Measurements from ENCODE around the gene INCENP.

INCENP gene

DNA sequence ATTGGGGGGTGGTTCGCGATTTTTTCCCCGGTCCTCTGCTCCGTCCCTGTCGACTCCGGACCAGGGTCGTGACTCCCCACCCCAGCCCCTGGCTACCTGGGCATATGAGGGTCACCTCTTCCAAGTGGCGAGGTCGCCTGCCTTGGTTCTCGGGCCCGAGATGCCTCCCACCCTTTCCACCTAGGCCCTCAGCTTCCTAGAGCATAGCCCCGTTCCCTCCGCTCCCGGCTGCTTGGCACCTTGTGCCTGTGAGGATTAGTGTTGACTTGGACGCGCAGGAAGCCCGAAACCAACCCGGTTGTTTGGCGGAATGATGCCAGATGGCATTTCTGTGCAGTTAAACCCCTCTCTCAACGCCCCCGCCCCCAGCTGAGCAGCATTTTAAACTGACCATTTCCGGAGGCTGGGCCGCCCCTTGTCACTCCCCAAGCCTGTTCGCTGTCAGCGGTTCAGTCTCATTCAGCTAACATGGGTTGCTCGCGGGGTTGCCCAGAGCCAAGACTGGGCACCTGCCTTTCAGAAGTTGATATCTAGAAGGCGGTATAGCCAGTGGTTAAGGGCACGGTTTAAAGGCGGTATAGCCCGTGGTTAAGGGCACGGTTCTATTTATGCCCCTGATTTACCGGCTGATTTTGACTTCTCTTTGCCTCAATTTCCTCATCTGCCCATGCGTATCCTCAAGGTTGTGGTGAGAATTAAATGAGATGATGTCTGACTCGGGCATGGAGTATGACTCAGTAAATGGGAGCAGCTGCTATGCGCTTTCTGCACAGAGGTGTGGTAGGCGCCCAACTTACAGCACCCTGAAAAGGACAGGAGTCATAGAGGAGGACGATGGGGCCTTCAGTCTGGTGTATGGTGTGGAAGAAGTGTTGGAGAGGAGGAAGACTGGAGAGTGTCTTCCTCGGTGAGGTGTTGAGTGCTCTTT lies 639 bp downstream of the INCENP start:
- DNase-seq (ENCODE audit: low read depth, low spot score) = peak; percentile 49

DNA sequence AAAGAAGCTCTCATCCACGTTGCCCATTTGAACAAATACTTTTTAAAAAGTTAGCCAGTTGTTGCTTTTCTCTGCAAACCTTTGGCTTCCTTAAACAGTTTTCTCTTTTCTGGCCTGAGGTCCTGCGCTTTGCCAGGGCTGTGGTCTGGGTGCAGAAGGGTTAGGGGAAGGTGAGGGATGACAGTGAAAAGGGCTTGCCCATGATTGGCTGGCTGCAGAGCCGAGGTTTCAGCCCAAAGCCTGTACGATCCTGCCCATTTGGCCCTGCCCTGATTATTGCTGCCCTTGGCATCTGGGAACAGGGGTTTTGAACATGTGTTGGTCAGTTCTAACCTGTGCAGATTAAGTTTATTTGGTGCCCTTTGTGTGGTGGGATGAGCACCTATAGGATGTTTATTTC lies 1.5 kb downstream of the INCENP start:
- DNase-seq (ENCODE audit: low read depth, low spot score) = peak; percentile 8

DNA sequence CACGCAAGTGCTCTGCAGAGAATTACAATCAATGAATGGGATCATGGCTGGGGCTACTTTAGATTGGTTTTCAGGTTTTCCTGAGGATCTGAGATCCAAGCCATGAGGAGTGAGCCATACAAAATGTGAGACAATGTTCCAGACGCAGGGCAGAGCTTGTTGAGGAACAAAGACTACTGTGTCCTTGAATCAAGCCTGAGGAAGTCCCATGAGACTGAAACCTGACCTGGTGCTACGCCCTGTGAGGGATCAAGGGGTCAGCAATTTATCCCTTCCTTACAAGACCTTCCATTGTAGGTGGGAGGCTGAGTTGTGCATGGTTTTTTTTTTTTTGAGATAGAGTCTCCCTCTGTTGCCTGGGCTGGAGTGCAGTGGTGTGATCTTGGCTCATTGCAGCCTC lies 2.1 kb downstream of the INCENP start:
- peak; percentile 29 for DNase-seq (ENCODE audit: low read depth, low spot score)

DNA sequence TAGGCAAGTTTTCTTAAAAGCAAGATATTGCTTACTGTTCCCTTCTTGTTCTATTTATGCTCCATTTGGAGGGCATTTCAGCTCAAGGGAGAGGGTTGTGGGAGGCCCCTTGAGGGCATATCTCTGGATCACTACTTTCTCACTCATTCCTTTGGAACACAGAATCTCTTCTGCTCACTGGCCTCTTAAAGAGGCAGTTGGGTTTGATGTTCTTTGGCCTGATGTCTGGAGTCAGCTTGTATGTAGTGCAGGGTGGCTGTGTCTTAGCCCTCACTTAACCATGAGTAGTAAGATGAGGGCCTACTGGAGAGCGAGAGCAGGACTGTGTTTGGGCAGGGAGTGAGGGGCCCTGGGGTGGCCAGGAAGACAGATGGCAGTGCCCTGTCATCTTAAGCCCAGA lies 3.6 kb downstream of the INCENP start:
- DNase-seq (ENCODE audit: low read depth, low spot score) = no peak

DNA sequence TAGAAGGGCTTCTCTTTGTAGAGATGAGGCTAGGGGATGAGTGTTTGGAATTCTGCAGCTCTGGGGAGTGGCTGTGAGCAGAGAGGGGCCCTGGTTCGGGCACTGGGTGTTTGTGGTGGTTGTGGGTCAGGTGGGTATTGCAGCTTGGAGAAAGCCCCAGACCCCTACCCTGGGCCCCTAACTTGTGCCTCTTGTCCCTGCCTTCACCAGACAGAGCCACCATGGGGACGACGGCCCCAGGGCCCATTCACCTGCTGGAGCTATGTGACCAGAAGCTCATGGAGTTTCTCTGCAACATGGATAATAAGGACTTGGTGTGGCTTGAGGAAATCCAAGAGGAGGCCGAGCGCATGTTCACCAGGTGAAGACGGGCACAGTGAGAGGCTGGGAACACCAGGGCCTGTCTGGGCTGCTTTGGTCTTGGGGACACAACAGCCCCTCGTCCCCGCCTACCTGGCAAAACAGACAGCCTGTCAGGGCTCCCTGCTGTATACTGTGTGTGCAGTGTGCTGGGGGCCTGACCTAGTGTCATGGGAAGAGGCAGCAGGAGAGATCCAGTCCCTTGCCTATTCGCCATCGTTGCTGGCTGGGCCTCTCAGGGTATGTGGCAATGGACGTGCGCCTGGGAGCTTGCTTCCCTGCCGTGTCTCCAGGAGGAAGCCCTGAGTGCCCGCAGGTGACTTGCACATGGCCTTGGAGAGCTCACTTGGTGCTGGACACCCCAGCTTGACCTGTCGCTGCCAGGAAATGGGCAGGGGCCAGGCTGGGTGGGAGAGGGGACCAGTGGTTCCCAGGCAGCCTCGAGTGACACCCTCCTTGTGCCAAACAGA lies 4.3 kb downstream of the INCENP start:
- no peak for DNase-seq (ENCODE audit: low read depth, low spot score)

DNA sequence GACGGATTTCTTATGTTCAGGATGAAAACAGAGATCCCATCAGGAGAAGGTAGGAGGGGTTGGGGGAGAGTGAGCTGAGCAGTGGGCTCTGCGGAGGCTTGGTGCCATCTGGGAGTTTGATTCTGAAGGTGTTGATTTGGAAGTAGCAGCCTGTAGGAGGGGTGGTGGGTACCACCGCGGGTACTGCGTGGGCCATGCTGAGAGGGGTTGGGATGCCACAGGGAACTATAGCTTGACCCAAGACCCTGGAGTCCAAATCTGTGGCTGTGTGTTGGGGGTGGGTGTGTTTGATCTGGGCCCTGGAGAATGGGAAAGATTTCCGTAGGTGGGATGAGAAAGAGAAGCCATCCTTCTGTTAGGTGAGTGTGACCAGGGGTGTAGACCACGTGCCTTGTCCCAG lies 5.0 kb downstream of the INCENP start:
- no peak for DNase-seq (ENCODE audit: low read depth, low spot score)

DNA sequence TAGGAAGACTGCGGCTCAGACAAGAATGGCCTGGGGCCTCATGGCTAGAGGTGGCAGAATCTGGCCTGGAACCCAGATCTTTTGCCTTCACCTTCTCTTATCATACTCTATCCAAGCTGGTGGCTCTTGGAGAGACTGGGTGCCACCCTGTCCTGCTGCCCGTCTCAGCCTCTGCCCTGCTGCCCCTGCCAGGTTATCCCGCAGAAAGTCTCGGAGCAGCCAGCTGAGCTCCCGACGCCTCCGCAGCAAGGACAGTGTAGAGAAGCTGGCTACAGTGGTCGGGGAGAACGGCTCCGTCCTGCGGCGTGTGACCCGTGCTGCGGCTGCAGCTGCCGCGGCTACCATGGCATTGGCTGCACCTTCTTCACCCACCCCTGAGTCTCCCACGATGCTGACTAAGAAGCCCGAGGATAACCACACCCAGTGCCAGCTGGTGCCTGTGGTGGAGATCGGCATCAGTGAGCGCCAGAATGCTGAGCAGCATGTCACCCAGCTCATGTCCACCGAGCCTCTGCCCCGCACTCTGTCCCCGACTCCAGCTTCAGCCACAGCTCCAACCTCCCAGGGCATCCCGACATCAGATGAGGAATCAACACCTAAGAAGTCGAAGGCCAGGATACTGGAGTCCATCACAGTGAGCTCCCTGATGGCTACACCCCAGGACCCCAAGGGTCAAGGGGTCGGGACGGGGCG lies 5.9 kb downstream of the INCENP start:
- no peak for DNase-seq (ENCODE audit: low read depth, low spot score)

DNA sequence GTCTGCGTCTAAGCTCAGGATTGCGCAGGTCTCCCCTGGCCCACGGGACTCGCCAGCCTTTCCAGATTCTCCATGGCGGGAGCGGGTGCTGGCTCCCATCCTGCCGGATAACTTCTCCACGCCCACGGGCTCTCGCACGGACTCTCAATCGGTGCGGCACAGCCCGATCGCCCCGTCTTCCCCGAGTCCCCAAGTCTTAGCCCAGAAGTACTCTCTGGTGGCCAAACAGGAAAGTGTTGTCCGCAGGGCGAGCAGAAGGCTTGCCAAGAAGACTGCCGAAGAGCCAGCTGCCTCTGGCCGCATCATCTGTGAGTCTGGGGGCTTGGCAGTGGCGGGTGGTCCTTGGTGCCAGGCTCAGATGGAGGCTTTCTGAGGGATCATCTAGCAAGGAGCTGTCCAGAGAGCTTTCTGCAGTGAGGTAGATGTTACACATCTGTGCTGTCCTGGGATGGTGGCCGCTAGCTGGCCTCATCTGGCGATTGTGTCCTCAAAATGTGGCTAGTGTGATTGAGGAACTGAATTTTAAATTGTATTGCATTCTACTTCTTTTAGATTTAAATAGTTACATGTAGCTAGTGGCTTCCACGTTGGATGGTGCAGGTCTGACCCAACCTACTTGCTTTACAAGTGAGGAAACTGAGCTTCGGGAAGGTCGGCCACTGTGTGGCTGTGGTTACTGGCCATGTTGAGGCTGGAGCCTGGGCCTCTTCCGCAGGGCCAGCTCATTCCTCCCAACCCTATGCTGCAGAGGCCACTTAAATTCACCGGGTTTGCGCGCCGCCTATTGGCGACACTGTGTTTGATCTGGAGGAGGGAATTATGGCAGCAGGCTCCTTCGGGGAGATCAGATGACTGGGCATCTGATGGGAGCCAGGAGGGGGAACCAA lies 6.7 kb downstream of the INCENP start:
- no peak for DNase-seq (ENCODE audit: low read depth, low spot score)

DNA sequence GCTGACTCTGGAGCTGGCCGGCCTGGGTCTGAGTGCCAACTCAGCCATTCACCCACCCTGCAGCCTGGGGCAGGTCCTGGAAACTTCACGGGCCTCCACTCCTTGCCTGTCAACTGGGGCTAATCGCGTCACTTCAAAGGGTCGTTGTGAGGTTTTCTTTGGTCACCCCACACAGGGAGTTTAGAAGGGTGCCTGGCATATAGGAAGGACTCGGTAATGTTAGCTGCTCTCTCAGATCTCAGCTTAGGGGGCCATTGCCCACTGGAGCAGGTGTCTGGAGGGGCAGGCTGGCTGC lies 7.3 kb downstream of the INCENP start:
- DNase-seq (ENCODE audit: low read depth, low spot score) = no peak

DNA sequence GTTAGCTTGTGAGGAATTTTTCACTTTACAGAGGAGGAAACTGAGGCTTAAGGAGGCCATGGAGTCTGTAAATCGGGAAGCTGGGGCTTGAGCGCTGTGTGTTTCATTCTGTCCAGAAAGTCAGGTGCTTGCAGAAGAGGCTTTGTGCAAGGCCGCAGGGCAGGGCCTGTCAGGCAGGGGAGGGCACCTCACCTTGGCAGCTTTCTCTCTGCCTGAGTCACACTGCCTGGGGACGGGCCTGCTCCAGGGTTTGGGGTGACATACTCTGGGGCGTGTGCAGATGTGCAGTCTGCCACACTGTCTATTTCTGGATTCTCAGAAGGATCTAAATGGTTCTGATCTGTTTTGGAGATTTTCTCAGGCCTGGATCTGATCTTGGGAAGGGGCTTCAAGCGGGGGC lies 8.4 kb downstream of the INCENP start:
- DNase-seq (ENCODE audit: low read depth, low spot score) = no peak

DNA sequence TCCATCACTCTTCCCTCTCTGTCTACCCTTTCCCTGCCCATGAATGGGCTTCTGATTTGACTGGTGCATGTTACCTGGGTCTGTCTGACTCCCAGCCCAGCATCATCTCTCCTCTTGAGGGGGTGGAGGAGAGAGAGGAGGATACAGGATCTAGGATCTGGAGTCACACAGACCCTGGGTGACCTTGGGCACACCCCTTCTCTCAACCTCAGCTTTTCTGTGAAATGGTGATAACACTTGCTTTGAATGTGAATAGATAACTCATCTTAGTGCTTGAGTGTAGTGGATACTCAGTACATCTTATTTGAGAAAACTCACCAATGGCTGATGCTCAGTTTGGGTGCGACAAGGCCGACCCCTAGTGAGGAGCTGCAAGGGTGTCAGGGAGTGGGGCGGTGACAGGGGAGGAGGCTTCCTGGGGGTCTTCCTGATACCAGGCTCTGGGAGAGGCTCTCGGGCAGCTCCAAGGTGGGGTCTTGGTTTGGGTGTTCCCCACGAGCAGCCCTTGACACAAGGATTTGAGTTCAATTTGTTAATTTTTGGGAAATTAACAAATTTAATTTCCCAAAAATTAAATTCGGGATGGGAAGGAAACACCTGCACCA lies 9.0 kb downstream of the INCENP start:
- DNase-seq (ENCODE audit: low read depth, low spot score) = no peak

DNA sequence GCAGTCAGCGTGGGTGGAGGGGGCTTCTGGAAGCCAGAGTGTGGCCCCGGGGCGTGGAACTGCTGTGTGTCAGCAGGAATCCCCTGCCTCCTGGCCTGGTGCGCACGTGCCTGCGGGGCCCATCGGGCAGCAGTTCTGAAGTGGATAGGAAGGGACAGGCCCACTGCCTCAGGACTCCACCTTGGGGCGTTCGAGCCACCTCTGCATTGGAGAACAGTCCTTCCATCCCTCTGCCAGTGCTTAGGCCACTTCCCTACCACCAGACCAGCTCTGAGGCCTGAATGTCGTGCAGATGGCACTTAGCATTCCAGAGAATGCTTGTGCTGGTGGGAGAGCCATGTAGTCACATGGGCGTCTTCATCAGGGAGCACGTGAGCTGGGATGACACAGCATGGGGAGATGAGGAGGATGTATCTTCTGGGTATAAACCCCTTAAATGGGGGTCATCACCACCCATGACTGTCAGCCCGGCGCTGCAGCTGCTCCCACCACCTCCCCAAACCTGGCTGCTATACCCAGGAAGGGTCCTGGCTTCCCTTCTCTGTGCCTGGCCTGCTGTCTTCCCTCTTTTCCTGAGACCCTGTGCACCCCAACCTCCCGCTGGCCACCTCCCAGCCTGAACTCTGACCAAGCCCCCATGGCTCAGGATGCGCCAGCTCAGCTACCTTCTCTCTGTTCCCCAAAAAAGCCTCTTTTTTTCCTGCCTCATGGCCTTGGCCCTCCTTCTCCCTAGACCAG lies 9.7 kb downstream of the INCENP start:
- peak; percentile 52 for DNase-seq (ENCODE audit: low read depth, low spot score)

DNA sequence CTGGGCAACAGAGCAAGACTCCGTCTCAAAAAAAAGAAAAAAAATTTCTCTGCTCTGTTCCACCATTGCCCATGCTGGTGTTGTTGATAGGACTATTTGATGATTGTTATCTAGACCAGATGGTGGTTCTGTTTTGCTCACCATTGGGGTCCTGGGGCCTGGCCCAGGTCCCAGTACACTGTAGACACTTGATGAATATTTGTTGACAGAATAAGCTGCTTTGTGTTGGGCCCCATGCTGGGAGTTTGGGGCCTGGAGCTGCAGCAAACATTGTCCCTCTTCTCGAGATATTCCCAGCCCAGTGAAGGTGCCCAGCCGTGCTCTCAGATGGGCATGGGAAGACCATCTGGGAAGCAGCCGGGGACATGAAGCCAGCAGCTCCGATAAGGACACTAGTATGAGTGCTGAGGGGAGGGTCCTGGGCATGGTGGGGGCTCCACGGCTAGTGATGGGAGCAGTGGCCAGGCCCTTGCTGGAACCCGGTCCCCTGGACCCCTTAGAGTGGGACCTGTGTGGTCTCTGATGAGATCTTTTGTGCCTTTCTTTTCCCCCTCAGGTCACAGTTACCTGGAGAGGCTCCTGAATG lies 13.6 kb downstream of the INCENP start:
- DNase-seq (ENCODE audit: low read depth, low spot score) = no peak

DNA sequence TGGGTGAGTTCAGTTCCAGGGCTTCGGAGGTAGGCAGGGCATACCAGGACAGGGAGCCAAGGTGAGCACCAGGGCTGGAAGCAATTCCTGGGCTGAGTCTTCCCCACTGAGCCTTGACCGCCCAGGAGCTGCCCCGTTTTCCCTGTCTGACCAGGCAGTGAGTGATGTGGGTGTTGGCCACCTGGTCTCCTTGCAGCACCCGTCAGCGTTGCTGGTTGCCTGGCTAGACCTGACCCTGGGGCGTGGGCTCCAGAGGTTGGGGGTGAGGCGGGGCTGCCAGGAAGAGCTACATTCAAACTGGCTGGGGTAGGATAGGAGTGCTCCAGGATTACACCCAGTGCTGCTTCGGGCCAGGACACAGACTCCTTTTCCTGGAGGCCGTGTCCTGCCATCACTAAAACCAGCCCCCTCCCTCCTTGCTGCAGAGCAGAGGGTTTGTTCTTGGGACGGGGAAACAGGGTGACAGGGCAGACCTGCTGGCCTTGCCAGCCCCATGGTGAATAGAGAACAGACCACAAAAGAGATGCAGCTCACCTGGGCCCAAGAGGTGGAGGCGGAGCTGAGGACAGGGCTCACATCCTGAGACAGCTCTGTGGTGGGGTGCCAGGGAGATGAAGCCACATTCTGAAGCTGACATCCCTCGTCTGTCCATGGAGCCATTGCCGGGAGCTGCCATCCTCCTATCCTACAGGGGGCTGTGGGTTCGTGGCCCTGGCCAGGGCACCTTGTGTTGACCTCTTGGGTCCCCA lies 14.2 kb downstream of the INCENP start:
- no peak for DNase-seq (ENCODE audit: low read depth, low spot score)

DNA sequence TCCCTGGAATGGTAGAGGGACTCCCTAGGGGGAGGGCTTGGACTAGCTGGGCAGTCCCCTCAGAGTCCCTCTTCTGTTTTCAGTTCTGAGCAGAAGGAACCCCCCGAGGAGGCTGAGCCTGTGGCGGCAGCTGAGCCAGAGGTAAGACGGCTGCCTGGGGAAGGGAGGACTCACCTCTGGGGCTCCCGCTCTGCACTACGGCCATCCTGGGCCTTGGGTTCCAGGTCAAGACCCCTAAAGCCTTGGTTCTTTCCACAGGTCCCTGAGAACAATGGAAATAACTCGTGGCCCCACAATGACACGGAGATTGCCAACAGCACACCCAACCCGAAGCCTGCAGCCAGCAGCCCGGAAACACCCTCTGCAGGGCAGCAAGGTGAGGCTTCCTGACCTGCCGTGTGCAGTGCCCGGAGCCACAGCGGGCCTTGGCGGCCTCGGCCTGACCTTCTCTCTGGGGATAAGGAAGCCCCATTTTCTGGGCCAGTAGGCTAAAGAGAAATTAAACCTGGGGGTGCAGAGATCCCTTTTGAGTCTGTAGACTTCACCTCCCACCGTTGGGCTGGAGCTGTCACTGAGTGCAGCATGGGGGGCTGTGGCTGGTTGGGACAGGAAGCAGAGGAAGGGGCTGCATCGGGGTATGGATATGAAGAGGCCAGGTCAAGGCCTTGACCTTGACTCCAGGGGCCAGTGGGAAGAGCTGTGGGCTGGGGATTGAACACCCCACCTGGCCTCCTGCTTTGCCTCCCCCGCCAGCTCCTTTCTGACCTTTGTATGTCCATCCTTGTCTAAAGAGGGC lies 15.0 kb downstream of the INCENP start:
- DNase-seq (ENCODE audit: low read depth, low spot score) = no peak

DNA sequence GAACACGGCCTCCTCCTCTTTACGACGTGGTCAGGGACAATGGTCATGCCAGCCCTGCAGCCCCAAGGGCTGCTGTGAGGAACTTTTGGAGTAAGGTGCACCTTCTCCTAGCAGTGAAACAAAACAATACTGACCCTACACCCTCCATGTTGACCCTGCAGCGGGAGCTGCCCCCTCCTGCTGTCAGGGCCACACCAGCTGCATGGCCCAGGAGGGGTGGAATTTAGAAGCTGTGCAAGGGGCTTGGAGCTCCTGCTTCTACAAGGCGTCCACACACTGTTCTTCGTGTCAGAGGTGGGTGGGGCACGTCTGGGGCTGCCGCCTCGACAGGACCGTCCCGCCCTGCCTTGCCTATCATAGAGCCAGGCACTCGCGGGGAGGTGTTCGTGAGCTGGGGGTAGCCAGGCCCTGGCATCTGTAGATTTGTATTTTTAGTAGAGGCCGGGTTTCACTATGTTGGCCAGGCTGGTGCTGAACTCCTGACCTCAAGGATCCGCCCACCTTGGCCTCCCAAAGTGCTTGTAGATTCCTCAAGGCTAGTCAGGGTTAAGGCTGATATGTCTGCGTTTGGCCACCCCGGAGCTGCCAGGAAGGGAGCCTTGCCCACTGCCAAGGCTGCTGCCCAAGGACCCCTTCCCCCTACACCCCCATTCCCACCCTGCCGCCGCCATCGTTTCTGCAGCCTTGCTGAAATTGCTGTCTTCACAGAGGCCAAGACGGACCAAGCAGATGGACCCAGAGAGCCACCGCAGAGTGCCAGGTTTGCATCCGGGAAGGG lies 15.9 kb downstream of the INCENP start:
- no peak for DNase-seq (ENCODE audit: low read depth, low spot score)

DNA sequence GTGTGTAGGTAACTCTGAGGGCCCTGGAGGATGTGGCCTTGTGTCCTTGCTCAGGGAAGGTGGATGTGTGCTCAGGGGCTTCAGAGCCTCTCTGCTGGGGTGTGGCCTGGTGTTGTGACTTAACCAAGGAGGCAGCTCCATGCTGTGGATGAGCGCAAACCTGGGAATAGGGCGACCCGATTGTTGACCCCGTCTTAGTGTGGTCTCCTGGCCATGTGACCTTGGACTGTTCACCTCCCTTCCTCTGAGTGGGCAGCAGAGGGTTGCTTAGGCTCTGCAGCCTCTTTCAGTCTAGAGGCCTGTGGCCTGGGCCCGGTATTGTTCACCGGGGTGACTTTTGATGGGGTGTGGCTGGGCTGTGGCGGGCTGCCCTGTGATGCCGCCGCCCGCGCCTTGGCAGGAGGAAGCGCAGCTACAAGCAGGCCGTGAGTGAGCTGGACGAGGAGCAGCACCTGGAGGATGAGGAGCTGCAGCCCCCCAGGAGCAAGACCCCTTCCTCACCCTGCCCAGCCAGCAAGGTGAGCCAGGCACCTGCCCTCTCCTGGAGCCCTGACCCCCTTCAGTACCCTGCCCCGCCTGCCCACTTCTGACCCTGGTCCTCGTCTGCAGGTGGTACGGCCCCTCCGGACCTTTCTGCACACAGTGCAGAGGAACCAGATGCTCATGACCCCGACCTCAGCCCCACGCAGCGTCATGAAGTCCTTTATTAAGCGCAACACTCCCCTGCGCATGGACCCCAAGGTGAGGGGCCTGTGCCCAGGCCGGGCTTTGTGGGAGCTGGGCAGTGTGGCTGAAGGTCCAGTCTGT lies 16.7 kb downstream of the INCENP start:
- DNase-seq (ENCODE audit: low read depth, low spot score) = no peak
